HAP-1 (cell line): ENCODE results near the gene RAD51B.
"Not testable (repeated sequence)": the region's sequence is repeated elsewhere in the genome, so short reads cannot be mapped to it uniquely, and the experiment has no call there.

Source experiments
- DNase-seq, 2 experiments: peaks; one replicate each; pipeline ENCODE4 v3.0.0-alpha.2; 2016 to 2020; ENCODE audit warnings: low spot score in 2 of 2
- H3K27me3 ChIP-seq: fragments of 250-450 bp; sonication (Bioruptor Pico); 2 replicates; pipeline ENCODE4 v1.5.1; 2020; ENCODE audit warnings: low read depth, mild to moderate bottlenecking, moderate library complexity
- H3K36me3 ChIP-seq: fragments of 250-450 bp; sonication (Bioruptor Pico); replicated peaks from 2 replicates; pipeline ENCODE4 v1.5.1; 2020; ENCODE audit warnings: mild to moderate bottlenecking
- H3K4me1 ChIP-seq: fragments of 250-450 bp; sonication (Bioruptor Pico); 2 replicates; pipeline ENCODE4 v1.5.1; 2020; ENCODE audit warnings: mild to moderate bottlenecking
- H3K4me3 ChIP-seq: fragments of 250-450 bp; sonication (Bioruptor Pico); 2 replicates; pipeline ENCODE4 v1.5.1; 2020; ENCODE audit warnings: mild to moderate bottlenecking, moderate library complexity
- H3K9me3 ChIP-seq: fragments of 250-450 bp; sonication (Bioruptor Pico); 2 replicates; pipeline ENCODE4 v1.5.1; 2020; ENCODE audit warnings: mild to moderate bottlenecking, moderate library complexity
- in situ Hi-C: fragments of 300-500 bp; cut with MboI; formaldehyde crosslinking; loops from 3 replicates; pipeline ENCODE4 v1.14.3; 2020; ENCODE audit warnings: low sequenced_read_pairs, inconsistent platforms, mixed read lengths

Gene RAD51B

GRCh38 chr14:68111853-68112270, 292.3 kb downstream of the RAD51B start:
- DNase-seq: no peak
- H3K4me3 ChIP-seq: no peak overlapping the region

GRCh38 chr14:68112442-68112841, 292.9 kb downstream of the RAD51B start:
- H3K4me3 ChIP-seq: no peak overlapping the region
- DNase-seq: no peak
- in situ Hi-C loops: no loop called here
- H3K36me3 ChIP-seq: no peaks in the 10 kb centered on the region
- H3K4me1 ChIP-seq: no peaks in the 10 kb centered on the region
- H3K27me3 ChIP-seq: no peaks in the 10 kb centered on the region
- no peaks in the 10 kb centered on the region for H3K9me3 ChIP-seq

More at GRCh38 chr14:68111853-68112270, 292.3 kb downstream of the RAD51B start:
- Histone ChIP-seq H3K4me1 (no peaks in the 10 kb centered on the region; the same call in 1 of the 2 replicates), H3K36me3 (no peaks in the 10 kb centered on the region), H3K27me3 (no peaks in the 10 kb centered on the region), H3K9me3 (no peaks in the 10 kb centered on the region)
- in situ Hi-C loops: no loop called here

- in situ Hi-C loops: no loop called here
- DNase-seq: no peak
- Histone ChIP-seq H3K9me3 (no peaks in the 10 kb centered on the region), H3K4me3 (no peak overlapping the region), H3K27me3 (no peaks in the 10 kb centered on the region), H3K36me3 (no peaks in the 10 kb centered on the region), H3K4me1 (no peaks in the 10 kb centered on the region)
These were observed 293.9 kb downstream of the RAD51B start for GRCh38 chr14:68113343-68113930.

GRCh38 chr14:68115952-68116351, 296.4 kb downstream of the RAD51B start:
- H3K4me3 ChIP-seq, H3K36me3 ChIP-seq, in situ Hi-C loops, H3K4me1 ChIP-seq, H3K9me3 ChIP-seq, H3K27me3 ChIP-seq, DNase-seq: not testable (repeated sequence)

GRCh38 chr14:68122651-68123050, 303.1 kb downstream of the RAD51B start:
- Histone ChIP-seq H3K9me3 (no peaks in the 10 kb centered on the region), H3K36me3 (no peaks in the 10 kb centered on the region), H3K27me3 (no peaks in the 10 kb centered on the region), H3K4me1 (peaks cover 3% of the 10 kb centered on the region; the same call in 1 of the 2 replicates), H3K4me3 (no peak overlapping the region)
- no peak for DNase-seq
- in situ Hi-C loops: no loop called here

- no peaks in the 10 kb centered on the region for H3K27me3 ChIP-seq
- in situ Hi-C loops: no loop called here
- no peaks in the 10 kb centered on the region for H3K36me3 ChIP-seq
- peaks cover 4% of the 10 kb centered on the region; the same call in 1 of the 2 replicates for H3K4me1 ChIP-seq
- no peaks in the 10 kb centered on the region for H3K9me3 ChIP-seq
- no peak for DNase-seq
- no peak overlapping the region for H3K4me3 ChIP-seq
These were observed 304.5 kb downstream of the RAD51B start for GRCh38 chr14:68124050-68124449.

GRCh38 chr14:68124979-68125731, 305.6 kb downstream of the RAD51B start:
- no peaks in the 10 kb centered on the region for H3K9me3 ChIP-seq
- no peaks in the 10 kb centered on the region for H3K27me3 ChIP-seq
- in situ Hi-C loops: no loop called here
- H3K36me3 ChIP-seq: no peaks in the 10 kb centered on the region
- H3K4me3 ChIP-seq: no peak overlapping the region
- DNase-seq: no peak
- peaks cover 4% of the 10 kb centered on the region; the same call in 1 of the 2 replicates for H3K4me1 ChIP-seq

GRCh38 chr14:68127166-68127565, 307.6 kb downstream of the RAD51B start:
- Histone ChIP-seq H3K4me1 (peaks cover 4% of the 10 kb centered on the region; the same call in 1 of the 2 replicates), H3K27me3 (no peaks in the 10 kb centered on the region), H3K36me3 (no peaks in the 10 kb centered on the region), H3K4me3 (no peak overlapping the region), H3K9me3 (no peaks in the 10 kb centered on the region)
- in situ Hi-C loops: no loop called here
- no peak for DNase-seq

- no peaks in the 10 kb centered on the region for H3K27me3 ChIP-seq
- in situ Hi-C loops: no loop called here
- H3K36me3 ChIP-seq: no peaks in the 10 kb centered on the region
- no peaks in the 10 kb centered on the region for H3K9me3 ChIP-seq
- no peak for DNase-seq
- no peak overlapping the region for H3K4me3 ChIP-seq
- peaks cover 4% of the 10 kb centered on the region; the same call in 1 of the 2 replicates for H3K4me1 ChIP-seq
These were observed 312.3 kb downstream of the RAD51B start for GRCh38 chr14:68131907-68132306.

GRCh38 chr14:68132563-68133121, 313.1 kb downstream of the RAD51B start:
- Histone ChIP-seq H3K36me3 (no peaks in the 10 kb centered on the region), H3K4me1 (peaks cover 7% of the 10 kb centered on the region), H3K4me3 (no peak overlapping the region), H3K27me3 (no peaks in the 10 kb centered on the region), H3K9me3 (no peaks in the 10 kb centered on the region)
- no peak for DNase-seq
- in situ Hi-C loops: no loop called here

- DNase-seq: no peak
- Histone ChIP-seq H3K27me3 (no peaks in the 10 kb centered on the region), H3K36me3 (no peaks in the 10 kb centered on the region), H3K9me3 (no peaks in the 10 kb centered on the region), H3K4me3 (no peak overlapping the region), H3K4me1 (peaks cover 18% of the 10 kb centered on the region)
- in situ Hi-C loops: no loop called here
These were observed 314.3 kb downstream of the RAD51B start for GRCh38 chr14:68133856-68134255.

- in situ Hi-C loops: no loop called here
- Histone ChIP-seq H3K9me3 (no peaks in the 10 kb centered on the region), H3K36me3 (no peaks in the 10 kb centered on the region), H3K27me3 (no peaks in the 10 kb centered on the region), H3K4me1 (peaks cover 26% of the 10 kb centered on the region), H3K4me3 (no peak overlapping the region)
- no peak for DNase-seq
These were observed 315.4 kb downstream of the RAD51B start for GRCh38 chr14:68135028-68135427.

- no peaks in the 10 kb centered on the region for H3K27me3 ChIP-seq
- no peak overlapping the region for H3K4me3 ChIP-seq
- H3K9me3 ChIP-seq: no peaks in the 10 kb centered on the region
- H3K4me1 ChIP-seq: peaks cover 26% of the 10 kb centered on the region
- in situ Hi-C loops: no loop called here
- DNase-seq: no peak
- no peaks in the 10 kb centered on the region for H3K36me3 ChIP-seq
These were observed 316.0 kb downstream of the RAD51B start for GRCh38 chr14:68135566-68135965.
